GM19239 (cell line): ENCODE data around the gene COPS3.
"Not testable (repeated sequence)": the region's sequence is repeated elsewhere in the genome, so short reads cannot be mapped to it uniquely, and the experiment has no call there.

ENCODE experiments used
- DNase-seq: peaks from one replicate; pipeline ENCODE4 v3.0.0; 2011; ENCODE audit warnings: low spot score; ENCODE audit not compliant: insufficient read length
- FAIRE-seq: peaks from 2 replicates; lab custom pipeline; 2011; peaks lifted over from hg19 to GRCh38; lab: Jason Lieb, UNC

COPS3 gene

DNA sequence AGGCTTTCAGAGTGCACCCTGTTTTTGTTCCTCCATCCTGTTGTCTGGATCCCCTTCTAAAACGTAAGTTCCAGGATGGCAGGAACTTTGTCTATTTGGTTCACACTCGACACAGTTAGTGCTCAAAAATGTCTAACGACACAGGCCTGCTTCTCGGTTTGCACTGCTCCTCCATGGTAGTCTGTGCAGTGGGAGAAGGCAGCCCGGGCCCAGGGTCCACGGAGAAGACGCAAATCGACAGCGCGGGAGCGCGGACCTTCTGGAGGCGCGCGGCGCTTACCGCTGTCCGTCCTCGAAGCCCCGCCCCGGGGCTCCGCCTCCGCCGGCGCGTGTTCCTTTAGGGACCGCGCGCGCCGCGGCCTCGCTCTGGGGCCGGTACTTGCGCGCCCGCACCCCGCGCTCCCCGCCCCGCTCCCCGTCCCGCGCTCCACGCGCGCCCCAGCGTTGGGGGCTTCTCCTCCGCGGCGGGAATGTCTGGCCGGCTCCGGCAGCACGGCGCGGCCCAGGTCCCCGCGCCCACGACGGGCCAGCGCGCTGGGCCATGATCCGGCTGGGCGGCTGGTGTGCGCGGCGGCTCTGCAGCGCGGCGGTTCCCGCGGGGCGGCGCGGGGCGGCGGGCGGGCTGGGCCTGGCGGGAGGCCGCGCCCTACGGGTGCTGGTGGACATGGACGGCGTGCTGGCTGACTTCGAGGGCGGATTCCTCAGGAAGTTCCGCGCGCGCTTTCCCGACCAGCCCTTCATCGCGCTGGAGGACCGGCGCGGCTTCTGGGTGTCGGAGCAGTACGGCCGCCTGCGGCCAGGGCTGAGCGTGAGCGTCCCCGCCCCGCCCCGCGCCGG lies 22.2 kb upstream of the COPS3 start, which contains the start of gene NT5M:
NT5M (plus strand) TSS at position 364 of the 837 bp plus-strand sequence; CDS start at position 542, 178 bp downstream.
- peak; percentile 52 for FAIRE-seq

DNA sequence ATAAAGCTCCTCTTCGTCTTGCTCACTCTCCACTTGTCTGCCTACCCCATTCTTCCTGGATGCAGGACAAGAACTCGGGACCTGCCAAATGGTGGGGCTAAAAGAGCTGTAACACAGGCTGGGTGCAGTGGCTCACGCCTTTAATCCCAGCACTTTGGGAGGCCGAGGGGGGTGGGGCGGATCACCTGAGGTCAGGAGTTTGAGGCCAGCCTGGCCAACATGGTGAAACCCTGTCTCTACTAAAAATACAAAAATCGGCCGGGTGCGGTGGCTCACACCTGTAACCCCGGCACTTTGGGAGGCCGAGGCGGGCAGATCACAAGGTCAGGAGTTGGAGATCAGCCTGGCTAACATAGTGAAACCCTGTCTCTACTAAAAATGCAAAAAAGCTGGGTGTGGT lies 20.6 kb upstream of the COPS3 start:
- not testable (repeated sequence) for FAIRE-seq, DNase-seq

More for the DNA sequence above, 22.2 kb upstream of the COPS3 start, which contains the start of gene NT5M:
- peak; percentile 82 for DNase-seq

DNA sequence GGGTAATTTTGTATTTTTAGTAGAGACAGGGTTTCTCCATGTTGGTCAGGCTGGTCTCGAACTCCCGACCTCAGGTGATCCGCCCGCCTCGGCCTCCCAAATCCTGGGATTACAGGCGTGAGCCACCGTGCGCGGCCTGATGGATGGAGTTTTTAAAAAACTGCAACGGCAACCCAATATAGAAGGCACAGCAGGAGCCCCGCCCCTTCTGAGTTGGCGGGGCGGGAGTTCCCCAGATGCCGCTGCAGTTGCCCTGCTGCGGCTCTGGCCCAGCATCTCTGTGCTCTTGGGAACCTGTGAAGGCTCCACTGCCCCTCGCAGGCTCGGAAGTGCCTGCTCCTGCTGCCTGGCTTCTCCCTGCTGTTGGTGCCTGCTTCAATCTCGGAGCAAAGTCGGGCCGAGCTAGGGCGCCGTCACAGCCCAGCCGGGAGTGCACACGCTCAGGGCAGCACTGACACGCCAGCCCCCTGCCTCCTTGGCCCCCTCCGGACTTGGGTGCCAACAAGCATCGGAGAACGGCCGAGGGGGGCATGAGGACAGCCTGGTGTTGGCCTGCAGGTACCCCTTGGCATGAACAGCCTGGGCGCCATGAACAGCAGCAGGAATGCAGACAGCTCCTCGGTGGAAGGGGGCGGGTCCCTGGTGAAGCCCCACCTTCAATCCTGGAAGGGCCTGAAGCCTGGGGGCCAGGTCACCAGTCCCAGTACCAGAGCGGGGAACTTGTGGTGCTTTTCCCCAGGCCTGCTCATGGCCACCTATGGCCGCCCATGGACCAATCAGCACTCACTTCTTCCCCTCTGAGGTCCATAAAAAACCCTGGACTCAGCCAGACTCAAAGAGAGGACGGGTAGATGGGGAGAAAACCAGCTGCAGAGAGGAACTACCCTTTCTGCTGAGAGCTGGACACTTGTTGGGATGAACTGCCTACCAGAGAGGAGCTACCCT lies 19.9 kb upstream of the COPS3 start:
- FAIRE-seq (peak; percentile 87), DNase-seq (no peak)

DNA sequence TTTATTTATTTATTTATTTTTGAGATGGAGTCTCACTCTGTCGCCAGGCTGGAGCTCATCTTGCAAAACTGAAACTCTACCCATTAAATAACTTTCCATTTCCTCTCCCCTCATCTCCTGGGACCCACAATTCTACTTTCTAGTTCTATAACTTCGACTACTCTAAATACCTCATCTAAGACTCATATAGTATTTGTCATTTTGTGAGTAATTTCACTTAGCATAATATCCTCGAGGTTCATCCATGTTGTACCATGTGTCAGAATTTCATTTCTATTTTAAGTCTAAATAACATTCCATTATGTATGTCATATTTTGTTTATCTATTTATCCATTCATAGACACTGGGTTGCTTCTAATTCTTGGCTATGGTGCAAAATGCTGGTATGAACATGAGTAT lies 17.1 kb upstream of the COPS3 start:
- FAIRE-seq (peak; percentile 26), DNase-seq (no peak)

GRCh38 chr17:17297217-17297616 lies 16.2 kb upstream of the COPS3 start:
- FAIRE-seq: no peak
- no peak for DNase-seq

- DNase-seq: no peak
- FAIRE-seq: no peak
These were observed 14.1 kb upstream of the COPS3 start for GRCh38 chr17:17295141-17295540.

DNA sequence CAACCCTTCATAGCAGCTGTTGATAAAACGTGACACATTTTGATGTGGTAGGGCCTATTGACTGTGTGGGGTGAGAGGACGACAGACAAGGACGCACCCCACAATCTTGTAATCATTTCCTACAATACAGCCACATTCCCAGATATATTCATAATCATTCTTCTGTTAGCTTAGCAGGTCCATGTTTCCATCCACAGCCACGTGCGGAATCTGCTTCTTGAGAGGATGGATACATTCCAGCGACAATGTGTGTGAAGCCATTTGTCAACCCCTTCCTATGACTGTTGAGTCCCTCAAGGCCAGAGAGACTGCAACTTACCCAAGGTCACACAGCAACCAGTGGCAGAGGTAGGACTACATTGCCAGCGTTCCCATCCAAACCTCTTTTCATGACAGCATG lies 8.7 kb upstream of the COPS3 start:
- no peak for FAIRE-seq
- DNase-seq: no peak

GRCh38 chr17:17289086-17289485 lies 8.0 kb upstream of the COPS3 start:
- no peak for DNase-seq
- FAIRE-seq: no peak

DNA sequence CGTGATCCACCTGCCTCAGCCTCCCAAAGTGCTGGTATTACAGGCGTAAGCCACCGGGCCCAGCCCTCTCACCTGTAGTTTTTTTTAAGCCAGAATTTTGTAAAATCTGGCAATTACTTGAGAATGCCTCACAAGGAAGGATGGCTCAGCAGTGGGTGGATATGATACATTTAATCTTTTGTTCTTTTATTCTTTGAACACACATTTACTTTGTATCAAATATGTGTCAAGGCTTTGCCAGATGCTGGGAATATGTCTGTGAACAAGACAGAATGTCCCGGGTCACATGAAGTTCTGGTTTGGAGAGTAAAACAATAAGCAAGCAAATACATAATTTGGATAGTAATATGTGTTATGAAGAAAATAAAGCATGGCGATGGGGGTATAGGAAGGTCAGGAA lies 4.9 kb upstream of the COPS3 start:
- no peak for DNase-seq
- no peak for FAIRE-seq

- DNase-seq (no peak), FAIRE-seq (no peak)
These were observed 1.7 kb downstream of the COPS3 start for GRCh38 chr17:17279316-17279715.

DNA sequence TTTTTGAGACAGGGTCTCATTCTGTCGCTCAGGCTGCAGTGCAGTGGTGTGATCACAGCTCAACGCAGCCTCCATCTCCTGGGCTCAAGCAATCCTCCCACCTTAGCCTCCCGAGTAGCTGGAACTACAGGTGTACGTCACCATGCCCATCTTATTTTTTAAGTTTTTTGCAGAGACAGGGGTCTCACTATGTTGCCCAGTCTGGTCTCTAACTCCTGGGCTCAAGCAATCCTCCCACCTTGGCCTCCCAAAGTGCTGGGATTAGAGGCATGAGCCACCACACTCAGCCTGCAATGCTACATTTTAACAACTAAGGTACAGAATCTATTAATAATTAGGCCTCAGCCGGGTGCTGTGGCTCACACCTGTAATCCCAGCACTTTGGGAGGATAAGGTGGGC lies 3.6 kb downstream of the COPS3 start:
- FAIRE-seq, DNase-seq: not testable (repeated sequence)

DNA sequence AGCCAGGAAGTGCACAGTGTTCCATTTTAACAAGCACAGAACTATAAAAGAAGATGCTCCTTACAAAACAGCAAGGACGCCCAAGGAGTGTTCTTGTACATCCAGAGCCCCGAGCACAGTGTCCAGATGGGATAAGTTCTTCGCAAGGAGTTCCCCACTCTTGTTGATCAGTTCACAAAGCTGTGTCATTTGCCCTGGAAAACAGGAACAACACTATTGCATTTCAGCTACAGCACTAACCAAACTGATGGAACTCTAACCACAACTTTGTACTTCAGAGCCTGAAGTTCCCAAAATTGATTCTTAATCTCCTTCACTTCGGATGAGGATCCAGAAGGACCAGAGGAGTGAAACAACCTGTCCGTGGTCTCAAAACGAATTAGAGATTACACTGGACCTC lies 5.1 kb downstream of the COPS3 start:
- DNase-seq: no peak
- FAIRE-seq: no peak

- FAIRE-seq: no peak
These were observed 10.9 kb downstream of the COPS3 start for GRCh38 chr17:17269926-17270773.

DNA sequence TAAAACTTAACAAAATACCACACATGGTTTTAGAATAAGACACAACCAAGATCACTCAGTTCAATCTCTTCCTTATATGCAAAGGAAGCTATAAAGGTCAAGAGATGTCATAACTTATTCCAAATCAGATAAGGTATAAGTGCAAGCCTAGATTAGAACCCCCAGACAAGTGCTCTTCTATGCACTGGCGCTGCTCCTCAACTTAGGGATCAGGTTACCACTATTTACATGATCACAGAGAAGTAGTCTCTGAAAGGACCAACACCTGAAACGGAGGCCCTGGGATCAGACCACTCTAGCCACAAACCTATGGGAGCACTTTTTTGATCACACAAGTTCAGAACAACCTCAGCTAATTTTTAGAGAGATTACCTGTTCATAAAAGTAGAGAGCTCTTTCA lies 16.6 kb downstream of the COPS3 start:
- DNase-seq (no peak), FAIRE-seq (no peak)

More at GRCh38 chr17:17269926-17270773, 10.9 kb downstream of the COPS3 start:
- DNase-seq: no peak

GRCh38 chr17:17258998-17259397 lies 22.0 kb downstream of the COPS3 start:
- DNase-seq: no peak
- FAIRE-seq: no peak

DNA sequence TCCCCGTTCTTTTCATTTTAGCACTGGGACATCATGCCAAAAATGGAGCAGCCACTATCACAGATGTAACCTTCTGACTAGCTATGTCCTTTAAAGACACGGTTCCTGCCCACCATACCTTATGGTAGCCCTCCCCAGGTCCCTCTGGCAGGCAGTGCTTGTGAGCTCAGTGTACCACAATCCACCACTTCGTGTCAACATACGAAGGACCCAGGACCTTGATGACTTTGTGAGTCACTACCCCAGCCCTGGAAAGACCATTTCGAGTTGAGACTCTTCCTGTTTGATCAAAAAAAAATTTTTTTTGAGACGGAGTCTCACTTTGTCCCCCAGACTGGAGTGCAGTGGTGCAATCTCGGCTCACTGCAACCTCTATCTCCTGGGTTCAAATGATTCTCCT lies 23.0 kb downstream of the COPS3 start:
- DNase-seq: no peak
- FAIRE-seq: no peak

DNA sequence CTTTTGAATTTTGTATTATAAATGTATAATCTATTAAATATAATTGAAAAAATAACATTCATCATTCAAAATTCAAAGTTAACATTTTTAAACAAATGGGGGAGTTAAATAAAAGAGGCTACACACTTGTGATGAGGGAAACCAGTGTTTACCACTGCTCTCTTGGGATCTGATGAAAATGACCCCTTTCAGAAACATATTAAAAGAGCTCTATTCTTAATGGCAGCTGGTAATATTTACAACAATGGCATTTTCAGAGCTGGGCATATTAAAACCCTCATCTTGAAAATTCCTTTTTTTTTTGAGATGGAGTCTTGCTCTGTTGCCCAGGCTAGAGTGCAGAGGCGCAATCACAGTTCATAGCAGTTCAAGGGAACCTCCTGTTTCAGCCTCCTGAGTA lies 24.7 kb downstream of the COPS3 start:
- FAIRE-seq: no peak
- no peak for DNase-seq

- not testable (repeated sequence) for FAIRE-seq
These were observed 25.4 kb downstream of the COPS3 start for GRCh38 chr17:17255689-17256088.

GRCh38 chr17:17254036-17254435 lies 27.0 kb downstream of the COPS3 start:
- FAIRE-seq (no peak), DNase-seq (no peak)

More at GRCh38 chr17:17255689-17256088, 25.4 kb downstream of the COPS3 start:
- not testable (repeated sequence) for DNase-seq

DNA sequence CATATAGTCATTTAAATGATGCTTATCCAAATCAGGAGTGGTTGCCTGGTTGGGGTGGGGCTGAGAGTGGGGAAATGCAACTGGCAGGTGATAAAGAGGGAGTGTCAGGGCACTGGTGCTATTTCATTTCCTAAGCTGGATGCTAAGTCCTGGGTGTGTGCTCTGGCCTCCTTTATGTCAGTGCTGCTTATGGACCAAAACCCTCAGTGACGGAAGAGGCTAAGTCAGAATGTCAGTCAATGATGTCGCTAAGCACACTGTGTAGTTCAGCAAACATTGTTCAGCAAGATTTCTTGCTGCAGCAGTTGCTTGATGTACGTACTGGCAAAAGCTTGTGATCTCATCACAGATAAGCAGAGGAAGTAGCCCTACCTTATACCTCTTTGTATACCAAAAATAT lies 27.6 kb downstream of the COPS3 start:
- no peak for DNase-seq
- no peak for FAIRE-seq
